MM.1S (cell line): ENCODE results near the gene PCK1.

Experiments used
- EZH2 ChIP-seq: fragments of 300-600 bp; sonication (generic); optimal IDR thresholded peaks from 2 replicates; pipeline ENCODE3; 2017; ENCODE audit warnings: low read depth, mild to moderate bottlenecking, antibody characterized with exemption, low read length, mixed read lengths
- TF ChIP-seq, protein P1 (sequence below): fragments of 300-600 bp; sonication (generic); IDR thresholded peaks from 2 replicates; pipeline ENCODE4 v1.5.1; 2016; ENCODE audit warnings: antibody characterized with exemption, low read length, mixed read lengths

DNA sequence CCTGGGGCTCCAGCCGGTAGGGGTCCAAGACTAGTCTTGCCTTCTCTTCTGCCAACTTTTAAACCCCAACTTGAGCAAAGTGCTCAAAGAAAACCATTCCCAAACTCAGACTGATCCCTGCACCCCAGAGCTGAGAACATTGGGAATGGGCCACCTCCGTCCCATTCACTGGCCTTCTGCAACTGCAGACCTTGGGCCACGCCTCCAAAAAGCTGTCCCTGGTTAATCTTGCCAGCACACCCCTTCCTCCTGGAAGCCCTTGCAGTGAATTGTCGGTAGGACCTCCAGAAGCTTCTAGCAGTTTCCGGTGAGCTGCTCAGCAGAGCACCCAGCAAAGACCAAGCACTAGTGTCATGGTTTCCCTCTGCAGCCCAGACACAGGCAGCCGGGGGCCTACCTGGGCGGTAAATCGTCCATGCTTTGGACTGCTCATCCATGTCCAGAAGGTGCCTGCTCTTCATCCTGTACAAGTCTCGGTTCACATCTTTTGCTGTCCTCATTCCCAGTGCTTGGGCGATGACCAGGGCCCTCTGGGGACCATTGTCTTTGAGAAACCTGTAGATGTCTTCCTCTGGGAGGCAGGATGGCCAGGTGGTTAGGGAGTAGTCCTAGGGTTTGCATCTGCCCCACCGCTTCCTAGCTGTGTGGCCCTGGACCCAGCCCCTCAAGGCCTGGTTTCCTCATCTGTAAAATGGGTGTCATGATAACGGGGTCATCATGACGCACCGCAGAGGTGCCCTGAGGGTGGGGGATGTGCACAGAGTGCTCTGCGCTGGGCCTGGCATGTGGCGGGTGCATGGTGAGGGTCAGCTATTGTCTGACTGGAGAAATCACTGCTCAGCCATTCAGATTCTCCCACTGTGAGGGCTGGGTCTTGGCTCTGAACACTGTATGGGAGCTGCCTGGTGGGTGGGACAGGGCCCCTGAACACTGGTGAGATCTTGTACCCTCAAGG lies 53.9 kb downstream of the PCK1 start:
- no peak for TF ChIP-seq EZH2
- TF ChIP-seq, protein P1, sequence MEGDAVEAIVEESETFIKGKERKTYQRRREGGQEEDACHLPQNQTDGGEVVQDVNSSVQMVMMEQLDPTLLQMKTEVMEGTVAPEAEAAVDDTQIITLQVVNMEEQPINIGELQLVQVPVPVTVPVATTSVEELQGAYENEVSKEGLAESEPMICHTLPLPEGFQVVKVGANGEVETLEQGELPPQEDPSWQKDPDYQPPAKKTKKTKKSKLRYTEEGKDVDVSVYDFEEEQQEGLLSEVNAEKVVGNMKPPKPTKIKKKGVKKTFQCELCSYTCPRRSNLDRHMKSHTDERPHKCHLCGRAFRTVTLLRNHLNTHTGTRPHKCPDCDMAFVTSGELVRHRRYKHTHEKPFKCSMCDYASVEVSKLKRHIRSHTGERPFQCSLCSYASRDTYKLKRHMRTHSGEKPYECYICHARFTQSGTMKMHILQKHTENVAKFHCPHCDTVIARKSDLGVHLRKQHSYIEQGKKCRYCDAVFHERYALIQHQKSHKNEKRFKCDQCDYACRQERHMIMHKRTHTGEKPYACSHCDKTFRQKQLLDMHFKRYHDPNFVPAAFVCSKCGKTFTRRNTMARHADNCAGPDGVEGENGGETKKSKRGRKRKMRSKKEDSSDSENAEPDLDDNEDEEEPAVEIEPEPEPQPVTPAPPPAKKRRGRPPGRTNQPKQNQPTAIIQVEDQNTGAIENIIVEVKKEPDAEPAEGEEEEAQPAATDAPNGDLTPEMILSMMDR: no peak
